Fibroblast of peridontal ligament (primary cell): ENCODE data around the gene TRIM24.
"Not testable (repeated sequence)": the region's sequence is repeated elsewhere in the genome, so short reads cannot be mapped to it uniquely, and the experiment has no call there.

Experiments used
- DNase-seq: peaks from one replicate; pipeline ENCODE4 v3.0.0-alpha.2; 2010; ENCODE audit errors: extremely low read depth

Gene TRIM24

DNA sequence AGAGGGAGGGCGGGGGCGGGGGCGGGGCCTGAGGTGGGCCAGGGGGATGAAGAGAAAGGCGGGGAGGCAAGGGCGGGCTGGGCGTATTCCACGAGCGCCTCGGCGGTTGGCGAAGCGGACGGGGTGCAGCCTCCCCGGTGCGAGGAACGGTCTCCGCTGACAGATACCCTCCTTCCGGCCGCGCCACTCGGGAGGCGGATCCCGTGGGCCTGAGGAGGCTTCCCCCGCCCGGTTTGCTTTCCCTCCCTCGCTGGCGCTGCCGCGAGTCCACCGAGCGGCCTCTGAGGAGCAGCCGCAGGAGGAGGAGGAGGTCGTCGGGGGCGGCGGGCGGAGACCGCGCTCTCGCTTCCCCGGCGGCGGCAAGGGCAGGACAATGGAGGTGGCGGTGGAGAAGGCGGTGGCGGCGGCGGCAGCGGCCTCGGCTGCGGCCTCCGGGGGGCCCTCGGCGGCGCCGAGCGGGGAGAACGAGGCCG, at the start of gene TRIM24:
TRIM24 (plus strand) TSS at position 84 of the 473 bp plus-strand sequence; CDS start at position 374, 290 bp downstream.
- peak; percentile 95 for DNase-seq

GRCh38 chr7:138412077-138412476, 48.0 kb upstream of the TRIM24 start:
- DNase-seq, result not testable (repeated sequence)

- not testable (repeated sequence) for DNase-seq
These were observed 47.1 kb upstream of the TRIM24 start for GRCh38 chr7:138412921-138413320.

DNA sequence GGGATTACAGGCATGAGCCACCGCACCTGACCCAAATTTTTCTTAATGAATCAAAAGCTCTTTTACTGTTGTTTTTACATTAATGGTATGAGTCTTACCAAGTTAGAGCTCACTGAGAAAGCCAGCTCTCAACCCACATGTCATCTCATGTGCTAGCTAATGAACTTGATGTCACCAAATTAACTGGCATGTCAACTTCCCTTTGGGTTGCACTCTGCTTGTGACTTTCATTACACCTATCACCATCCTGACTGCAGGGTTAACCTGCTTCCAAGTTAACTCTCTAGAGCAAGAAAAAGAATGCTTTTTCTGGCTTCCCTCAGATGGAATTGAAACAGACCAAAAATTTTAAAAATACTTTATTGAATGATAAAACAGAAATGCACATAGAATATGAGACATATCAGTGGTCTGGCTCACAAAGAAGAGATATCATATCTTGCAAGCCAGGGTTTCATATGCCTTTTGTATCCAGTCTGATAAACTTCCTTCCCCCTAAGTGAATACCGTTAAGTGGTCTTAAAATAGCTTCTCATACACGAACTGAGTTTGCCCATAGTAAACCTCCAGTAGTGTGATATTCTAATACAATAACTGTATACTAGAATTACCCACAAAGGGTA, 42.9 kb upstream of the TRIM24 start:
- no peak for DNase-seq

DNA sequence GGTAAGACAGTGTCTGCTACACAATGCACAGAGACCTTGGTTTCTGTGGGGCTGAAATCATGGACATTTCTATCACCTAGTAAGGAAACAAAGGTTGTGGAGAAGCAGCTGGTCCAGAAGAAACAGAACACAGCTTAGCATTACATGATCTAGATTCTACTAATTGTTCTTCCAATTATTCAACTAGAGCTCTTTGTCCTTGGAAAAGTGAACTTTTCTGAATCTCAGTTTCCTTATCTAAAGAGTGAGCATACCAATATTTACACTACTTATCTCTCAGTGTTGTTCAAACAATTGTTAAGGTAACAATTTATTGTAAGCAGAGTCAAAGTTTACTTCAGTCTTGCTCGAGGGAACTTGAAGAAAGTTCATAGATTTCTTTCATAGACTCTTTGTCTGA, 42.3 kb upstream of the TRIM24 start:
- DNase-seq, result no peak

- not testable (repeated sequence) for DNase-seq
These were observed 41.7 kb upstream of the TRIM24 start for GRCh38 chr7:138418403-138418802.

DNA sequence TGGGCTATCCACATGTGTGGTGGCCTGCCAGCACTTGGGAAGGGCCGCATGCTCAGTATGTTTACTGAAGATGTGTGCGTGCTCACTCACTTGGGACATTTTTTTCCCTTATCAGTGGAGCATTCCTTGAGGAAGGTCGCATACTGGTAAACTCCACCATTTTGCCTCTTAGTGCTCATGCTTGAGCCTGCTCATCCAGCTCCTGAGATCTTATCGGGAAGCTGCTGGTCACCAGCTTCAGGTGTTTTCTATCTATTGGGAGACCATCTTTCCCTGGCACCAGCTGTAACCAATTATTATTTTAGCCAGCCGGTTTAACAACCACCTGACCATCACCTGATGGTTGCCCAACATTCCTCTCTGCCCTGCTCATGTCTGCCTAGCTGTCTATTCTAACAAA, 35.0 kb upstream of the TRIM24 start:
- DNase-seq, result no peak

DNA sequence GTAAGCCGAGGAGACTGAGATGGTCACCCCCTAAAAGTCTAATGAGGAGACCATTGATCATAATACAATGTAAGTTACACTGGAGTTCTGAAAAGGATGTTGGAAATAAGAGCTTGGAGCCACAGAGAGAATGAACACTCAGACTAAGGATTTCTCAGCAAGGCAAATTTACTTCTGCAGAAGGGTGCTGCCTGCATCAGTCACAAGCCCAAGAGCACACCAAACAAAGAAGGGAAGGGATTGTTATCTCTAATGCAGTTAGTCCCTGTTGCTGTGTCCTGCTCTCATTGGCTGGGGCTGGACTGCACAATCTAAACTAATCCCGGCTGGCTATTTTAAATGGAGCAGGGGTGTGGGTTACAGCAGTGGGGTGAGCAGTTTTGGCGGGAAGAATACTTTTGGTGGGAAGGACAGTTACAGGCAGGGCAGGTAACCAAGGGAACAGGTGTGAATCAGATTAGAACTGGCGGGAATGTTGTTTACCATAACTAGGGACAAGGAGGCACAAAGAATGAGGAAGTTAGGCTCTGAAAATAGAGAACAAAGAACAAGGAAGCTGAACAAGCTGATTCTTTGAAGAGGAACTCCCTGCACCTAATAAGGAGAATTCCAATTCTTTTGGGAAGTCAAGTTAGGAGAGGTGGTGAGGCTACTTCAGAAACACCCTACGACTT, 30.3 kb upstream of the TRIM24 start:
- no peak for DNase-seq

- DNase-seq, result no peak
These were observed 28.5 kb upstream of the TRIM24 start for GRCh38 chr7:138431517-138431916.

DNA sequence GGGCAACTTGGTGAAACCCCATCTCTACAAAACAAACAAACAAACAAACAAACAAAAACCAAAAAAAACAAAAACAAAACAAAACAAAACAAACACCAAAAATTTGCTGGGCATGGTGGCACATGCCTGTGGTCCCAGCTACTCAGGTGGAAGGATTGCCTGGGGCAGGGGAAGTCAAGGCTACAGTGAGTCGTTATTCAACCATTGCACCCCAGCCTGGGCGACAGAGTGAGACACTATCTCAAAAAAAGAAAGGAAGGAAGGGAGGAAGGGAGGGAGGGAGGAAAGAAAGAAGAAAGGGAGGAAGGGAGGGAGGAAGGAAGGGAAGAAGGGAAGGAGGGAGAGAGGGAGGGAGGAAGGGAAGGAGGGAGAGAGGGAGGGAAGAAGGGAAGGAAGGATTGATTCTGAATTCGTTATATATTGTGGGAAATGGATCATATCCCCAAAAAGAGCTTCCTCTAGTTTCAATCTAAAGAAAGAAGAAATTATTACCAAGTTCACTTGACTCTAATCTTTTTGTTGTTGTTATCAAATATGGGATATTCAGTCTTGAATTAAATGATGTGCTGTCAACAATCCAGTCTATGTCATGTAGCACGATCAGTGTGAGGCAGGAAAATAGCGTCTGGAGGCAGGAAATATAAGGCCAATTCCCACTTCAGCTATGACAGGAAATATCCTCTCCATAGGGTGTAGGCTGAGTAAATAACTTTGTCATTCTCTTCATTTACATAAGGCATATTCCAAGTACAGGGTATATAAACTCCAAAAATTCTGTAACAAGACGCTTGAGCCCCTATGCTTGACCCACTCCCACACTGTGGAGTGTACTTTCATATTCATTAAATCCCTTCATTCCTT, 26.2 kb upstream of the TRIM24 start:
- no peak for DNase-seq

GRCh38 chr7:138434597-138435019, 25.5 kb upstream of the TRIM24 start:
- DNase-seq, result no peak

DNA sequence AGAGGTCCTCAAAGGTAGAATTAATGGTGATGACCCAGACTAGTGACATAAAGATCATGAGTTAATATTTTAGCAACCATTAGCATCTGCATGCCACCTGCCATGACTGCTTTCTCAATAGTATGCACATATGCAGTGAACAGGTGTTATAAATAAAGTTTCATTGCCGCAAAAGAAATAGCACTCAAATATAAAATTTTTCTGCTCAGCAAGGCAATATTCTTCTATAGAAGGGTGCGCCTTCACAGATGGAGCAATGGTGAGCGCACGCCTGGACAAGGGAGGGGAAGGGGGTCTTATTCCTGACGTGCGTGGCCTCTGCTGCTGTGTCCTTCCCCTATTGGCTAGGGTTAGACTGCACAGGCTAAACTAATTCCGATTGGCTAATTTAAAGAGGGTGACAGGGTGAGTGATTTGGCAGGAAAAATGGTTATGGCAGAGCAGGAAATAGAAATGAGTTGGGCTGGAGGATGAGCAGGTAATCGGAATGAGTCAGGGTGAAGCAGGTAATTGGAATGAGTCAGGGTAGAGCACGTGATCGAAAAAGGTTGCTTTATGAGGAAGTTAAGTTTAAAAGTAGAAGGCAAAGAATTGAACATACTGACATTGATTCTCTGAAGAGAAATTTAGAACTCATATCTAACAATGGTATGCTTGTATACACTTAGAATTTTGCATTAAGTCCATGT, 24.7 kb upstream of the TRIM24 start:
- no peak for DNase-seq

- no peak for DNase-seq
These were observed 23.7 kb upstream of the TRIM24 start for GRCh38 chr7:138436388-138436787.

DNA sequence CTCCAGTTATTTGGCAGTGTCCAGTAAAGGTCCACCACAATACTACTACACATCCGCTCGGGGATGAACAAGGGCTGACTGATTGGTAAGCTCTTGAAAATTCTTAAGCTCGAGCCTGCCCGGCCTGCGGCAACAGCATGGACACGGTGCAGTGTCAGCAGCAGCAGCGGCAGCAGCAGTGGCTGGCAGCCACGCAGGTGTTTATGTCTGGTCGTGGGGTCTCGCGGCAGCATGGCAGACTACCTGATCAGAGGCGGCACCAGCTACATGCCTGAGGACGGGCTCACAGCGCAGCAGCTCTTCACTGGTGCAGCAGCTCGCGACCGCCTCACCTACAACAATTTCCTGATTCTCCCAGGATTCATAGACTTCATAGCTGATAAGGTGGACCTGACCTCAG, 19.6 kb upstream of the TRIM24 start:
- DNase-seq, result no peak

- DNase-seq, result no peak
These were observed 17.2 kb upstream of the TRIM24 start for GRCh38 chr7:138442822-138443221.

DNA sequence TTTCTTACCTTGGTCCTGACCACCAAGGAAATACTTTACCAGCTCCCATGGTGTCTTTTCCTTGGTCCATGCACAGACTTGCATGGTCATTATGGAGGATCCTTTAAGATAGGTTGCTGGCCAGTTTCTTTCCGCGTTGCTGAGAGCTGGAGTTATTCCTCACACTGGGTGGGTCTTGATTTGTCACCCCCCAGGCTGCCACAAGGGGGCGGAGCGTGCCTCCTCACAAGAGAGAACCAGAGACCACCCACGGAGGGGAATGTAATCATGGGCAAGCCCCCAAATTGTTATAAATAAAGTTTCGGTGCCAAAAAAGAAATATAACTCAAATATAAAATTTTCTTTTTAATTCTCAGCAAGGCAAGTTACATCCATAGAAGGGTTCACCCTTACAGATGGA, 10.5 kb upstream of the TRIM24 start:
- no peak for DNase-seq

- DNase-seq, result no peak
These were observed 4.5 kb upstream of the TRIM24 start for GRCh38 chr7:138455609-138456008.

DNA sequence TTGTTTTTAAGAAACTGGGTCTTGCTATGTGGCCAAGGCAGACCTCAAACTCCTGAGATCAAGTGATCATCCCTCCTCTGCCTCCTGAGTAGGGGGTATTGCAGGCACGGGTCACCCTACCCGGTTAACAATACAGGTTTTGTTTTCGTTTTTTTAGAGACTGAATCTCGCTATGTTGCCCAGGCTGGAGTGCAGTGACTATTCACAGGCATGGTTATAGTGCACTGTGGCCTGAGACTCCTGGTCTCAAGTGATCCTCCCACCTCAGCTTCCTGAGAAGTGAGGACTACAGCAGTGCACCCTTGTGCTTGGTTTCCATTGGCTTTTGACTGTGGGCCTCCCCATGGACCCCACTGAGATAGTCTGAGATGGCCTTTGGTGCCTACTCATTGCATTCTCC, 3.8 kb upstream of the TRIM24 start:
- DNase-seq, result no peak

GRCh38 chr7:138458576-138459412, 1.3 kb upstream of the TRIM24 start:
- no peak for DNase-seq

DNA sequence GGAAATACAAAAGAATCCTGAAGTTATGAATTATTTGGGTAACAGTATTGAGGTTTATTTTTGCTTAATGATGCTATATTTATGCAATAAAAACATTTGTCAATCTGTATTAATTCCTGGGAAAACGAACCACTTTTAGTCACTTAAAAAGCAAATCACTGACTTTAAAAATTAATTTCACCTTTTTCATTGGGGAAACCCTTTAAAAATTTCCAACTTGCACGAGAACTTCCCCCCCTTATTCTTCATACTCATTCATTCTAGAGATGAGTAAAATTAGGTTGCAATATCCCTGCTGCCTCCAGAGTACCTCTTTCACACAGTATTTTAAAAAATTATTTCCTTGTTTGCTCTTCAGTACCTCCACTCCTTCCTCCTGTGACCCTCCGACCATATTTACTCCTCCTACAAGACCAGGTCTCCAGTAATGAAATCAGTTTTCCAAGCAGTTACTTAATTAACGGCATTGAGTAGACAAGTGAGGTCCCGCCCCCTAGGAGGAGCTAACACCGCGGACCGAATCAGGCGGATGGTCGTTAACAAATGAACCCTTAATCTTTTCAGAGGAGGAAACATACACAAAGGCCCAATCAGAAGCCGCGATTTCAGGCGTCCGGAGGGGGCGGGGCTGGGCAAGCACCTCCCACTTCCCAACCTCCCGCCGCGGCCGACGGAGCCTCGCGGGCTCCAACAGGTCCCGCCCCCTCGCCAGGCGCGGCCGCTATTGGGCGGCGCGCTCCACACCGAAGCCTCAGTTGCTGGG, 465 bp upstream of the TRIM24 start:
- DNase-seq, result no peak
